Neural progenitor cell (in vitro differentiated cells): ENCODE measurements around the gene OSM. TPM values are rescaled to one million over a fixed set of nuclear protein-coding genes. Genes with fewer than 3 reads are reported as not detected.

ENCODE experiments used
- DNase-seq: peaks from one replicate; pipeline ENCODE4 v3.0.0-alpha.2; 2016; ENCODE audit warnings: low spot score
- H2AFZ ChIP-seq: fragments of 200-600 bp; sonication (generic); replicated peaks from 2 replicates; pipeline ENCODE4 v1.6.1; 2016; ENCODE audit warnings: antibody characterized with exemption
- H3F3A ChIP-seq: fragments of 200-600 bp; sonication (generic); 2 replicates; pipeline ENCODE4 v1.6.1; 2016; ENCODE audit warnings: antibody characterized with exemption, low read depth
- H3K27ac ChIP-seq: fragments of 200-600 bp; sonication (generic); 2 replicates; pipeline ENCODE4 v1.5.1; 2016; ENCODE audit warnings: mild to moderate bottlenecking
- H3K27me3 ChIP-seq: fragments of 200-600 bp; sonication (generic); 2 replicates; pipeline ENCODE4 v1.6.1; 2016; ENCODE audit warnings: mild to moderate bottlenecking, moderate library complexity
- H3K36me3 ChIP-seq: fragments of 200-600 bp; sonication (generic); 2 replicates; pipeline ENCODE4 v1.5.1; 2016
- H3K4me1 ChIP-seq: fragments of 200-600 bp; sonication (generic); 2 replicates; pipeline ENCODE4 v1.6.1; 2016; ENCODE audit warnings: mixed run types
- H3K4me2 ChIP-seq: fragments of 200-600 bp; sonication (generic); 2 replicates; pipeline ENCODE4 v1.6.1; 2016
- H3K4me3 ChIP-seq: fragments of 200-600 bp; sonication (generic); 2 replicates; pipeline ENCODE4 v1.5.1; 2016
- H3K79me2 ChIP-seq: fragments of 200-600 bp; sonication (generic); 2 replicates; pipeline ENCODE4 v1.6.1; 2016; ENCODE audit warnings: low read depth
- H3K9ac ChIP-seq: fragments of 200-600 bp; sonication (generic); 2 replicates; pipeline ENCODE4 v1.6.1; 2016
- H3K9me3 ChIP-seq: fragments of 200-600 bp; sonication (generic); 2 replicates; pipeline ENCODE4 v1.5.1; 2016; ENCODE audit warnings: low read depth
- H4K20me1 ChIP-seq: fragments of 200-600 bp; sonication (generic); 2 replicates; pipeline ENCODE4 v1.6.1; 2016; ENCODE audit warnings: low read depth
- H3K27ac Mint-ChIP-seq: 3 replicates; pipeline ENCODE4 v1.8.0; 2021; ENCODE audit warnings: mixed read lengths
- H3K27me3 Mint-ChIP-seq: 2 replicates; pipeline ENCODE4 v1.8.0; 2022; ENCODE audit warnings: low read depth, mild to moderate bottlenecking, inconsistent platforms, moderate library complexity, mixed read lengths; ENCODE audit not compliant: insufficient read depth
- H3K36me3 Mint-ChIP-seq: 3 replicates; pipeline ENCODE4 v1.8.0; 2021; ENCODE audit warnings: mixed read lengths
- H3K4me1 Mint-ChIP-seq: 3 replicates; pipeline ENCODE4 v1.8.0; 2021; ENCODE audit warnings: mixed read lengths
- H3K4me3 Mint-ChIP-seq: 3 replicates; pipeline ENCODE4 v1.8.0; 2021; ENCODE audit warnings: mild to moderate bottlenecking, moderate library complexity, mixed read lengths
- H3K9me3 Mint-ChIP-seq: 3 replicates; pipeline ENCODE4 v1.8.0; 2020; ENCODE audit warnings: mixed read lengths
- EZH2 ChIP-seq: fragments of 200-600 bp; sonication (generic); IDR thresholded peaks from 2 replicates; pipeline ENCODE4 v1.6.1; 2017; ENCODE audit warnings: antibody characterized with exemption, mild to moderate bottlenecking, moderate library complexity
- EZH2phosphoT487 ChIP-seq: fragments of 200-600 bp; sonication (generic); IDR thresholded peaks from 2 replicates; pipeline ENCODE4 v1.6.1; 2017; ENCODE audit warnings: antibody characterized with exemption
- total RNA-seq: library from RNA; depleted of rRNA; stranded (reverse); fragments of >200 nt; gene quantifications from 2 replicates; pipeline ENCODE4 v1.2.3, GENCODE V29; 2015; ENCODE audit warnings: low replicate concordance
- TF ChIP-seq, protein P1 (sequence below): fragments of 200-600 bp; sonication (generic); IDR thresholded peaks from 2 replicates; pipeline ENCODE4 v1.5.1; 2017; ENCODE audit warnings: antibody characterized with exemption, mild to moderate bottlenecking

The OSM gene
- total RNA-seq, 1 donor from 2014 or later, result not detected

DNA sequence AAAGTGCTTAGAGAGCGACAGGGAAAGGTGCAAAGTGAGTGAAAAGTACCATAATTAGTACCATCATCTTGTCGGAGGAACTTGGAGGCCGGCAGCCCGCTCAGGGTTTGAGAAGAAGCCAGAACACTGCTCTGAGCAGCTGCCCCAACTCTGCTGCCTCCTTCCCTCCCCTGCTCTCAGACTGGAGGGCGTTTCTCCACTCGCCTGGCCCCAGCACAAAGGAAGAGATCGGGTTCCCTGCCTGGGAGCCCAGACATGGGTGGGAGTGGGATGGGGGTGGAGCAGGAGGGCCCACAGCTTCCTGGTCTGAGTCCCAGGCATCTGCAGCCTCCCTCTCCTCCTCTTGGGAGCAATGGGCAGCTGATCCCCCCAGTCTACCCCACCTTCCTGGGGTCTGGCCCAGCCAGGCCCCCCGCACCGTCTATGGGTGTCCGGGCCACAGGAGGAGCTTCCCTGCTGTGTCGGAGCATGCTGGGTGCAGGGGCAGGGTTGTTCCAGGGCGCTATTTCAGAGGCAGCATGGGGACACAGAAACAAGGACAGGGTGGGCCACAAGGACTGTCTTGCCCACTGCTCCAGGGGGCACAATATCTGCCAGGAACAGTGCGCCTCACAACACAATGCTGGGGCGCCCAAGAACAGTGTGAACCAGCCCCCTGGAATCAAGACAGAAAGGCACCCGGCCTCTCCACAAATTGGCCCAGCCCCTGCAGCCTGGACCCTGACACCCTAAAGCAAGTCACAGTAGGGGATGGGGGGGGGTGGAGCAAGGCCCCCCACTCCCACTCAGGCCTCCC, 24.9 kb downstream of the OSM start:
- TF ChIP-seq EZH2 (no peak), EZH2phosphoT487 (no peak)
- TF ChIP-seq, protein P1, sequence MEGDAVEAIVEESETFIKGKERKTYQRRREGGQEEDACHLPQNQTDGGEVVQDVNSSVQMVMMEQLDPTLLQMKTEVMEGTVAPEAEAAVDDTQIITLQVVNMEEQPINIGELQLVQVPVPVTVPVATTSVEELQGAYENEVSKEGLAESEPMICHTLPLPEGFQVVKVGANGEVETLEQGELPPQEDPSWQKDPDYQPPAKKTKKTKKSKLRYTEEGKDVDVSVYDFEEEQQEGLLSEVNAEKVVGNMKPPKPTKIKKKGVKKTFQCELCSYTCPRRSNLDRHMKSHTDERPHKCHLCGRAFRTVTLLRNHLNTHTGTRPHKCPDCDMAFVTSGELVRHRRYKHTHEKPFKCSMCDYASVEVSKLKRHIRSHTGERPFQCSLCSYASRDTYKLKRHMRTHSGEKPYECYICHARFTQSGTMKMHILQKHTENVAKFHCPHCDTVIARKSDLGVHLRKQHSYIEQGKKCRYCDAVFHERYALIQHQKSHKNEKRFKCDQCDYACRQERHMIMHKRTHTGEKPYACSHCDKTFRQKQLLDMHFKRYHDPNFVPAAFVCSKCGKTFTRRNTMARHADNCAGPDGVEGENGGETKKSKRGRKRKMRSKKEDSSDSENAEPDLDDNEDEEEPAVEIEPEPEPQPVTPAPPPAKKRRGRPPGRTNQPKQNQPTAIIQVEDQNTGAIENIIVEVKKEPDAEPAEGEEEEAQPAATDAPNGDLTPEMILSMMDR, result no peak
- Mint-ChIP-seq H3K27me3 (peaks cover 13% of the 10 kb centered on the region), H3K4me1 (peaks cover 24% of the 10 kb centered on the region), H3K4me3 (no peak overlapping the region), H3K9me3 (peaks cover 2% of the 10 kb centered on the region), H3K36me3 (no peaks in the 10 kb centered on the region), H3K27ac (peak overlapping the region; percentile 50)
- Histone ChIP-seq H3K4me1 (peaks cover 11% of the 10 kb centered on the region), H3K4me2 (no peak overlapping the region), H3K9ac (no peak overlapping the region), H3K79me2 (no peaks in the 10 kb centered on the region), H2AFZ (no peak overlapping the region), H3K27ac (no peak overlapping the region), H3K4me3 (no peak overlapping the region), H3K27me3 (peaks cover 18% of the 10 kb centered on the region), H3F3A (no peaks in the 10 kb centered on the region), H3K36me3 (no peaks in the 10 kb centered on the region), H3K9me3 (no peaks in the 10 kb centered on the region), H4K20me1 (no peaks in the 10 kb centered on the region)
- DNase-seq, result no peak

DNA sequence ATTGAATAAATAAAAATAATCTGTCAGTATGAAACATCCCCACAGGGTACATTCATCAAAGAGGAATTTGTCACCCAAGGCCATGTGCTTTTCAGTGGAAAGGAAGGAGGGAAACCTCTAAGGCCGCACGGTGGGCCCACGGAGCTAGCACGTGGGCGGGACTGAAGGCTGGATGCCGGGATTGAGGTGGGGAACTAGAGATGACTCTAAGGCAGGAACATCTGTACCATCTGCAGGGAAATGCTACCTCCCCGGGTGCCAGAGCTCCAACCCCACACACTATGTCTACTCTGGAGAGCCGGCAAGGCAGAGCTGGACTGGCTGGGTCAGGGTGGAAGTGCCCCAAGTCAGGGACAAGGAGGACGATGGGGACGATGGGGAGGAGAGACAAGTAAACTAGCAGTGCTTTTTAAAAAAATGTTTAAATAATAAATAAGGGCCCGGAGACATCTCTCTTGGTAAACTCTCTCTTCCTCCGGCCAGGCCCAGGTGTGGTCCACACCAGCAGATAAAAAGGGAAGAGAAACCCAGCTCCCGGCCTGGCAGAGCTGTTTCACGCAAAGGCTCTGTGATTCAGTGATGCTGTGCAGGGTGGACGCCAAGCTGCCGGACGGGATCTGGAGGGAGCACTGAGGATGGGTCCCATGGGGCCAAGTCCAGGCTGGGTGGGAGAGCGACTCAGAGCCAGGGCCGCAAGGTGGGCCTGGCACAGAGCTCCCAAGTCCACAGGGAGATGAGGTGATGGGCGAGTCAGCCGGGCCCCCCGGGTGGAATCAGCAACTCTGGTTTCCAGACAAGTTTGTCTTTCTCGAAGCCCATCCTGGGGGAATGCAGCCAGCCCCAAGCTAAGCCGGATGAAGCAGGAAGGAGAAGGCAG, 25.9 kb downstream of the OSM start:
- no peak overlapping the region for H2AFZ ChIP-seq
- Mint-ChIP-seq H3K4me3 (no peak overlapping the region), H3K36me3 (no peaks in the 10 kb centered on the region)

DNA sequence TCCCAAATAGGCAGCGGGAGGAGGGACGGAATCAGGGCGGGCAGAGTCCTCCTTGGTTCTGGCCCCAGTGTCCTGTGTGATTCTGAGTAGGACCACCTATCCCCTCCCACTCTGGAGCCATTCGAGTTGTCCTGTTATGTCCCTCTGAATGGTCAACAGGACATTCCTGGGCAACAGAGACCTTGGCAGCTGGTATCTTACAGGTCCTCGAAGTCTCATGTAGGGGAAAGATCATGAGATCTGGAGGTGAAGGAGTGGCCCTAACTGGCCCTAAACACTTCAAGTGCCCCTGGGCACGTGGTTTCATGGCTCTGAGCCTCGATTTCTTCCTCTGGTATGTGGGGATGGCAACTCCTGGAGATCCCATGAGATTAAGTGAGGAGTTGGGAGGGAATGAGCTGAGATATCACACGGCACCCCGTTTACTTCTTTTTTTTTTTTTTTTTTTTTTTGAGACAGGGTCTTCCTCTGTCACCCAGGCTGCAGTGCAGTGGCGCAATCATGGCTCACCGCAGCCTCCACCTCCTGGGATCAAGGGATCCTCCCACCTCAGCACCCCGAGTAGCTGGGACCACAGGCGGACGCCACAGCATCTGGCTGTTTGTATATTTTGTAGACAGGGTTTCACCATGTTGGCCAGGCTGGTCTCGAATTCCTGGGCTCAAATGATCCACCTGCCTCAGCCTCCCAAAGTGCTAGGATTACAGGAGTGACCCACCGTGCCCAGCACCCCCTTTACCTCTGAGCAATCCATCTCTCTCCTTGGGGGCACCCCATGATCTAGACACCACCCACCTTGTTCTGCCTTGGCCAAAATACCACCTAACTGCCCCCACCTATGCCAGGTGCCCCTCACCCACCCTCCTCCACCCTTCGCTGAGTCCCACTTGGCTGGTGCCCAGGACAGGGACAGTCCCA, 26.9 kb downstream of the OSM start:
- H3K4me3 Mint-ChIP-seq, result no peak overlapping the region
- H3K4me2 ChIP-seq, result no peak overlapping the region
- H3K9me3 ChIP-seq, result no peaks in the 10 kb centered on the region
- no peaks in the 10 kb centered on the region for H3K27me3 ChIP-seq
- H3K27ac Mint-ChIP-seq, result no peak overlapping the region
- H3K36me3 Mint-ChIP-seq, result no peaks in the 10 kb centered on the region
- peaks cover 10% of the 10 kb centered on the region for H3K4me1 ChIP-seq
- H3K4me1 Mint-ChIP-seq, result peaks cover 38% of the 10 kb centered on the region
- DNase-seq, result no peak
- H3K27me3 Mint-ChIP-seq, result peaks cover 7% of the 10 kb centered on the region
- H3K9ac ChIP-seq, result no peak overlapping the region
- no peaks in the 10 kb centered on the region for H3K36me3 ChIP-seq
- peaks cover 2% of the 10 kb centered on the region for H3K9me3 Mint-ChIP-seq
- no peak overlapping the region for H3K27ac ChIP-seq
- H3K79me2 ChIP-seq, result no peaks in the 10 kb centered on the region
- H4K20me1 ChIP-seq, result no peaks in the 10 kb centered on the region
- H2AFZ ChIP-seq, result no peak overlapping the region
- TF ChIP-seq, protein P1, result no peak
- no peak for TF ChIP-seq EZH2
- no peak for TF ChIP-seq EZH2phosphoT487
- no peak overlapping the region for H3K4me3 ChIP-seq
- H3F3A ChIP-seq, result no peaks in the 10 kb centered on the region

More for the DNA sequence above, 25.9 kb downstream of the OSM start:
- no peak overlapping the region for H3K4me3 ChIP-seq
- H4K20me1 ChIP-seq, result no peaks in the 10 kb centered on the region
- no peaks in the 10 kb centered on the region for H3F3A ChIP-seq
- no peak overlapping the region for H3K4me2 ChIP-seq
- peaks cover 13% of the 10 kb centered on the region for H3K4me1 ChIP-seq
- H3K9me3 ChIP-seq, result no peaks in the 10 kb centered on the region
- no peaks in the 10 kb centered on the region for H3K36me3 ChIP-seq
- H3K79me2 ChIP-seq, result no peaks in the 10 kb centered on the region
- TF ChIP-seq EZH2phosphoT487, result no peak
- no peak for TF ChIP-seq EZH2
- TF ChIP-seq, protein P1, result no peak
- H3K27ac ChIP-seq, result no peak overlapping the region
- H3K27ac Mint-ChIP-seq, result no peak overlapping the region
- peaks cover 8% of the 10 kb centered on the region for H3K27me3 ChIP-seq
- H3K4me1 Mint-ChIP-seq, result peaks cover 30% of the 10 kb centered on the region
- no peak for DNase-seq
- H3K27me3 Mint-ChIP-seq, result peaks cover 10% of the 10 kb centered on the region
- no peak overlapping the region for H3K9ac ChIP-seq
- H3K9me3 Mint-ChIP-seq, result peaks cover 2% of the 10 kb centered on the region
